CD4-positive, alpha-beta T cell treated with Interleukin-15 for 1 hour (primary cell): Measurements from ENCODE around the gene MPP4.
"Not testable (repeated sequence)": the region's sequence is repeated elsewhere in the genome, so short reads cannot be mapped to it uniquely, and the experiment has no call there.

Experiments used
- DNase-seq: peaks from one replicate; pipeline ENCODE4 v3.0.0-alpha.2; 2020

The MPP4 gene

GRCh38 chr2:201673546-201673945 is 24.9 kb downstream of the MPP4 start:
- DNase-seq, result no peak

- not testable (repeated sequence) for DNase-seq
These were observed 27.2 kb downstream of the MPP4 start for GRCh38 chr2:201671205-201671604.

GRCh38 chr2:201669865-201670264 is 28.6 kb downstream of the MPP4 start:
- no peak for DNase-seq

GRCh38 chr2:201668402-201668910 is 30.0 kb downstream of the MPP4 start:
- DNase-seq, result no peak

GRCh38 chr2:201664334-201664733 is 34.1 kb downstream of the MPP4 start:
- no peak for DNase-seq

- no peak for DNase-seq
These were observed 37.1 kb downstream of the MPP4 start for GRCh38 chr2:201661366-201661765.

- no peak for DNase-seq
These were observed 38.0 kb downstream of the MPP4 start for GRCh38 chr2:201660293-201660895.

GRCh38 chr2:201656740-201657139 is 41.7 kb downstream of the MPP4 start:
- no peak for DNase-seq

- DNase-seq, result peak; percentile 38
These were observed 42.3 kb downstream of the MPP4 start for GRCh38 chr2:201656102-201656501.

GRCh38 chr2:201654616-201655384 is 43.6 kb downstream of the MPP4 start:
- DNase-seq, result no peak

- no peak for DNase-seq
These were observed 45.2 kb downstream of the MPP4 start for GRCh38 chr2:201653221-201653620.

GRCh38 chr2:201649442-201649841 is 49.0 kb downstream of the MPP4 start:
- no peak for DNase-seq

- no peak for DNase-seq
These were observed 51.0 kb downstream of the MPP4 start for GRCh38 chr2:201647431-201647830.

- no peak for DNase-seq
These were observed 54.4 kb downstream of the MPP4 start for GRCh38 chr2:201644001-201644400.

- DNase-seq, result peak; percentile 55
These were observed 55.1 kb downstream of the MPP4 start, which contains the start of gene TMEM237 for GRCh38 chr2:201643216-201643890. Gene TMEM237 (minus strand): TSS chr2:201643503. CDS start chr2:201643400, 103 bp downstream.

- peak; percentile 81 for DNase-seq
These were observed 55.7 kb downstream of the MPP4 start for GRCh38 chr2:201642579-201643215.

GRCh38 chr2:201642086-201642578 is 56.3 kb downstream of the MPP4 start:
- DNase-seq, result no peak

GRCh38 chr2:201639205-201639604 is 59.2 kb downstream of the MPP4 start:
- no peak for DNase-seq

- DNase-seq, result no peak
These were observed 60.1 kb downstream of the MPP4 start for GRCh38 chr2:201638326-201638725.

- no peak for DNase-seq
These were observed 64.7 kb downstream of the MPP4 start for GRCh38 chr2:201633661-201634249.

- no peak for DNase-seq
These were observed 67.4 kb downstream of the MPP4 start for GRCh38 chr2:201631041-201631440.

- DNase-seq, result no peak
These were observed 67.9 kb downstream of the MPP4 start for GRCh38 chr2:201630577-201630976.

- DNase-seq, result no peak
These were observed 69.9 kb downstream of the MPP4 start for GRCh38 chr2:201628545-201628944.
